ENCODE data around the gene SLC37A3. TPM values are rescaled to one million over a fixed set of nuclear protein-coding genes. Genes with fewer than 3 reads are reported as not detected.

SLC37A3 gene
- total RNA-seq, 1 donor from 2014 or later = 72.7 TPM

- Mint-ChIP-seq H3K9me3 (ENCODE audit: unreplicated experiment) (no peaks in the 10 kb centered on the region), H3K4me3 (ENCODE audit: unreplicated experiment) (no peak overlapping the region), H3K27me3 (ENCODE audit: unreplicated experiment) (peaks cover 21% of the 10 kb centered on the region), H3K4me1 (ENCODE audit: unreplicated experiment) (peaks cover 7% of the 10 kb centered on the region), H3K27ac (ENCODE audit: unreplicated experiment) (no peak overlapping the region), H3K36me3 (ENCODE audit: unreplicated experiment) (no peaks in the 10 kb centered on the region)
- DNase-seq (ENCODE audit: extremely low spot score, unreplicated experiment) = no peak
- no peak for TF ChIP-seq CTCF (IDR thresholded peaks at IDR 0.05)
These were observed 17.0 kb upstream of the SLC37A3 start for GRCh38 chr7:140415361-140415760.

- no peak for TF ChIP-seq CTCF (IDR thresholded peaks at IDR 0.05)
- H3K27ac Mint-ChIP-seq (ENCODE audit: unreplicated experiment) = no peak overlapping the region
These were observed 6.3 kb upstream of the SLC37A3 start for GRCh38 chr7:140404565-140405065.

GRCh38 chr7:140403878-140404564, 5.7 kb upstream of the SLC37A3 start, which contains the start of gene RAB19:
Gene RAB19, plus strand, starts transcription at chr7:140404058. Its CDS starts 3,589 bp downstream, at chr7:140407647.
- DNase-seq (ENCODE audit: extremely low spot score, unreplicated experiment) = no peak
- Mint-ChIP-seq H3K27ac (ENCODE audit: unreplicated experiment) (no peak within 1 kb of the TSS), H3K4me1 (ENCODE audit: unreplicated experiment) (peaks cover 19% of the 10 kb centered on the region), H3K36me3 (ENCODE audit: unreplicated experiment) (no peaks in the 10 kb centered on the region), H3K27me3 (ENCODE audit: unreplicated experiment) (peaks cover 19% of the 10 kb centered on the region), H3K9me3 (ENCODE audit: unreplicated experiment) (no peaks in the 10 kb centered on the region), H3K4me3 (ENCODE audit: unreplicated experiment) (peak within 1 kb of the TSS; percentile 47)
- no peak for TF ChIP-seq CTCF (IDR thresholded peaks at IDR 0.05)

More at GRCh38 chr7:140404565-140405065, 6.3 kb upstream of the SLC37A3 start:
- no peak overlapping the region for H3K4me3 Mint-ChIP-seq (ENCODE audit: unreplicated experiment)
- H3K9me3 Mint-ChIP-seq (ENCODE audit: unreplicated experiment) = no peaks in the 10 kb centered on the region
- peaks cover 19% of the 10 kb centered on the region for H3K27me3 Mint-ChIP-seq (ENCODE audit: unreplicated experiment)
- H3K36me3 Mint-ChIP-seq (ENCODE audit: unreplicated experiment) = no peaks in the 10 kb centered on the region
- peaks cover 19% of the 10 kb centered on the region for H3K4me1 Mint-ChIP-seq (ENCODE audit: unreplicated experiment)
- no peak for DNase-seq (ENCODE audit: extremely low spot score, unreplicated experiment)

- DNase-seq (ENCODE audit: extremely low spot score, unreplicated experiment) = no peak
- H3K9me3 Mint-ChIP-seq (ENCODE audit: unreplicated experiment) = no peaks in the 10 kb centered on the region
These were observed 4.0 kb upstream of the SLC37A3 start for GRCh38 chr7:140402178-140402835.

More at GRCh38 chr7:140402178-140402835, 4.0 kb upstream of the SLC37A3 start:
- H3K27me3 Mint-ChIP-seq (ENCODE audit: unreplicated experiment) = peaks cover 21% of the 10 kb centered on the region
- no peak for TF ChIP-seq CTCF (IDR thresholded peaks at IDR 0.05)
- H3K4me3 Mint-ChIP-seq (ENCODE audit: unreplicated experiment) = no peak overlapping the region
- no peak overlapping the region for H3K27ac Mint-ChIP-seq (ENCODE audit: unreplicated experiment)
- H3K4me1 Mint-ChIP-seq (ENCODE audit: unreplicated experiment) = peaks cover 26% of the 10 kb centered on the region
- no peaks in the 10 kb centered on the region for H3K36me3 Mint-ChIP-seq (ENCODE audit: unreplicated experiment)
